AG09309 (cell line): ENCODE data around the gene ATP5PD.
"Not testable (repeated sequence)": the region's sequence is repeated elsewhere in the genome, so short reads cannot be mapped to it uniquely, and the experiment has no call there.

Experiments
- DNase-seq: peaks from one replicate; pipeline ENCODE4 v3.0.0-alpha.2; 2010; ENCODE audit warnings: low read depth
- H3K4me3 ChIP-seq: 2 replicates; pipeline ENCODE4 v1.5.1; 2011; ENCODE audit warnings: mild to moderate bottlenecking, low read depth, low read length, moderate library complexity; ENCODE audit not compliant: control insufficient read depth
- CTCF ChIP-seq: IDR thresholded peaks from 2 replicates; pipeline ENCODE4 v1.5.1; 2011; ENCODE audit warnings: mild to moderate bottlenecking, low read depth, low read length, inconsistent platforms; ENCODE audit not compliant: insufficient read depth, control insufficient read depth; ENCODE audit errors: missing control alignments

Gene ATP5PD

GRCh38 chr17:75011401-75012095 lies 35.2 kb downstream of the ATP5PD start:
- H3K4me3 ChIP-seq = peak overlapping the region; percentile 99
- no peak for DNase-seq
- TF ChIP-seq CTCF = no peak

DNA sequence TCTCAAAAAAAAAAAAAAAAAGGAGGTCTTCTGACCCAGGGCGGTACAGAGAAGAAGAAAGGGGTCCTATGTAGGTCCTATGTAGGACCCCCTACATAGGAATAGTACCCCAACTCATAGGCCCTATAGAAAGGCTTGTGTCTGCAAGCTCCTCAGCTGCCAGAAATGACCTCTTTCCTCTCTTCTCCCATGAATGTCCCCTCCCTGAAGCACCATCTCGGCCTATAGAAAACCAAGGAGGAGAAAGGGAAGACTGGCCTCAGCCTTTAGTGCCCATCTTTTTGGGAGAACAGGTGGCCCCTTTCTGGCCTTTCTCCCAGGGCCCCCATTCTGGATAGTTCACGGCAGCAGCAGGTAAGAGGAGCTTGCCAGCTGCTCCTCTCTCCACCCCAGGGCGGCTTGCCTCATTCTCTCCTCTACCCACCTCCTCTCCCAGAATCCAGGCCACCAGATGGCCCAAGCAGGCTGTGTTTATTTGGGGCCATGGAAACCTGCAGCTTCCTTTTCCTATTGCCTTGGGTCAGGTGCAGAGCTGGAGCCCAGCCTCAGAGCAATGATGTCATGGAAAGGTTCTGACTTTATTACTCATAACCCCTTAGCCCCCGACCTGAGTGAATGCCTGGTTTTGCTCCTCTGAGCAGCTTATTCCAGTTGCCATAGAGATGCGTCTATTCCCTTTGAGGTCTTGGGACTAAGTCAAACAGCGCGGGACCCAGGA lies 35.9 kb downstream of the ATP5PD start:
- TF ChIP-seq CTCF = no peak
- no peak for DNase-seq
- H3K4me3 ChIP-seq = no peak overlapping the region

- TF ChIP-seq CTCF = no peak
Observed at GRCh38 chr17:75009139-75009724, 37.5 kb downstream of the ATP5PD start.

GRCh38 chr17:75008373-75008772 lies 38.4 kb downstream of the ATP5PD start:
- TF ChIP-seq CTCF = no peak
- no peak overlapping the region for H3K4me3 ChIP-seq
- DNase-seq = no peak

More at GRCh38 chr17:75009139-75009724, 37.5 kb downstream of the ATP5PD start:
- no peak overlapping the region for H3K4me3 ChIP-seq
- no peak for DNase-seq

DNA sequence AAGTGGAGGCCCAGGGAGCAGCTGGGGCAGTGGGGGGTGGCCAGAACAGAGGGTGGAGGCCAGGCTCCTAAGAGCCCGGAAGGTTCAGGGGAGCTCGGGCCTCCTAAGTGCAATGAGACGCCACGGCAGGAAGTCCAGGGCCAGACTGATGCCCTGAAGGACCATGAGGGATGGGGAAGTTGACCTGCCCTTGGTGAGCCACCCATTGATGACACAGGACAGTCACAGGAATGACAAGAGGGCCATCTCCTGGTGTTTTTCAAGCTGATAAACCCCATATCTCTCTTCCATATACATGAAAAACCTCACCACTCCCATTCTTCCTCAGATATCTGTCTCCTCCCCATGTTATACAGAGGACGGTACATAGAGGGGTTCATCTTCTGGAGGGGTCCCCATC lies 40.1 kb downstream of the ATP5PD start:
- TF ChIP-seq CTCF = no peak
- H3K4me3 ChIP-seq = no peak overlapping the region
- no peak for DNase-seq

DNA sequence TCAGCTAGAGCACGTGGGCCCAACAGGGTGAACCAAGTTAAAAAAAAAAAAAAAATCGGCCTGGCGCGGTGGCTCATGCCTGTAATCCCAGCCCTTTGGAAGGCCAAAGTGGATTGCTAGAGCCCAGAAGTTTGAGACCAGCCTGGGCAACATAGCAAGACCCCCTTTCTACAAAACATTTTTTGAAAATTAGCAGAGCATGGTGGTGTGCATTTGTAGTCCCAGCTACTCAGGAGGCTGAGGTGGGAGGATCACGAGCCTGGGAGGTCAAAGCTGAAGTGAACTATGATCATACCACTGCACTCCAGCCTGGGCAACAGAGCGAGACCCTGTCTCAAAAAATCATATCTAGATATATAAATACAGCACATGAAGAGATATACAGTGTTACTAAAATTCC lies 40.7 kb downstream of the ATP5PD start:
- DNase-seq, H3K4me3 ChIP-seq: not testable (repeated sequence)

DNA sequence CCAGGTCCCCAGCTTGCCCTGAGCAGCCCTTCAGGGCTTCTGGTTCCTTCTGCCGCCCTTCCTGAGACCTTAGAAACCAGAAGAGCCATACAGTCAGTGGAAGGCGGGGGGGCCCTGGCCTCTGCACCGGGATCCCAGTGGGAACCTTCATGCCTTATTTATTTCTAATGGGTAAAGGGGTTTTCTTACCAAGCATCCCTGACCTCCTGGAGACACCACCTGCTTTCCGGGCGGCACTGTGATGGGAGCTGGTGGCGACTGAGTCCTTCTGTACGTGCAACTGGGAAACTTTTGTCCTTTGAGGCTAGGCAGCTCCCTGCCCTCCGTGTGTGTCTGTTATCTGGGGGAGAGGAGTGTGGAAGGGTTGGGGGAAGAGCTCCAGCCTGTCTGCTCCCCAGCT lies 41.5 kb downstream of the ATP5PD start:
- TF ChIP-seq CTCF = no peak
- DNase-seq = no peak
- H3K4me3 ChIP-seq = no peak overlapping the region
